ENCODE measurements around the gene BAZ2B. TPM values are rescaled to one million over a fixed set of nuclear protein-coding genes. Genes with fewer than 3 reads are reported as not detected.

The BAZ2B gene
- total RNA-seq, 1 experiment from 2014 or later: 54.9 TPM

DNA sequence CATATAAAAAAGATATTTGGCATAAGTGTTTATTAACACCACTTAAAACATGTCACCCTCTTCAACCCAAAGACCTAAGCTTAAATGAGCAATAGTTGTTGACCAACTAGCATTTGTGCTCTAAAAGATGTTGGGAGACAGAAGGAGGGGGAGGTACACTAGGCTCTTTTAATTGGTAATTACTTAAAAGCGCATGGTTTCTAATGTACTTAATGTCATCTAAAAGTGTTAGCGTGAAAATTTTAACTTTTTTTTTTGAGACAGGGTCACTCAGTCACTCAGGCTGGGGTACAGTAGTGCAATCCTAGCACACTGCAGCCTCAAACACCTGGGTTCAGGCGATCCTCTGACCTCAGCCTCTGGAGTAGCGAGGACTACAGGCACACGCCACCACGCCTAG, 335.3 kb downstream of the BAZ2B start:
- Mint-ChIP-seq H3K4me3 (no peak overlapping the region), H3K9me3 (no peaks in the 10 kb centered on the region), H3K4me1 (peaks cover 9 to 11% of the 10 kb centered on the region in 2 experiments), H3K36me3 (ENCODE audit: insufficient read depth in 1 of 3, low read depth in 3 of 3) (peaks cover 0 to 18% (median 0%) of the 10 kb centered on the region in 3 experiments; a peak in 2 of 7 replicates), H3K27me3 (ENCODE audit: low read depth) (no peaks in the 10 kb centered on the region; the same call in 1 of the 2 replicates), H3K27ac (no peak overlapping the region)
- Histone ChIP-seq H3K9me3 (ENCODE audit: control insufficient read depth, low read depth, low read length) (no peaks in the 10 kb centered on the region), H3K23me2 (ENCODE audit: insufficient read length, low read depth, low read length, poor library complexity, severe bottlenecking) (no peaks in the 10 kb centered on the region), H3K4ac (ENCODE audit: low read depth, low read length) (no peak overlapping the region), H2BK120ac (ENCODE audit: low read depth, low read length, poor library complexity, severe bottlenecking) (no peak overlapping the region), H3K27ac (ENCODE audit: insufficient read length, low read depth, low read length) (no peak overlapping the region), H2BK20ac (ENCODE audit: low read depth, low read length, poor library complexity, severe bottlenecking) (no peak overlapping the region), H3K14ac (ENCODE audit: insufficient read depth, low read length) (no peak overlapping the region), H3K27me3 (ENCODE audit: insufficient read depth, low read length) (no peaks in the 10 kb centered on the region), H3T11ph (ENCODE audit: low read length) (no peak overlapping the region), H2AFZ (ENCODE audit: low read length) (no peak overlapping the region), H3K9ac (ENCODE audit: extremely low read depth, insufficient read length, low read length) (no peak overlapping the region), H2BK12ac (ENCODE audit: insufficient read length, low read depth, low read length) (no peak overlapping the region), H4K91ac (ENCODE audit: insufficient read length, low read depth, low read length) (no peak overlapping the region), H4K8ac (replicated peaks; ENCODE audit: insufficient read length, low read depth, low read length) (no peak overlapping the region), H3K4me2 (ENCODE audit: insufficient read depth, insufficient read length, low read length) (no peak overlapping the region), H3K56ac (ENCODE audit: insufficient read length, low read depth, low read length) (no peak overlapping the region), H4K5ac (ENCODE audit: insufficient read length, low read depth, low read length) (no peak overlapping the region), H2BK5ac (ENCODE audit: insufficient read length, low read length) (no peak overlapping the region), H3K23ac (ENCODE audit: insufficient read length, low read depth, low read length) (no peak overlapping the region), H3K4me1 (ENCODE audit: insufficient read depth, low read length) (no peaks in the 10 kb centered on the region), H3K18ac (ENCODE audit: insufficient read length, low read depth, low read length) (no peak overlapping the region), H2AK5ac (ENCODE audit: insufficient read length, low read length) (no peak overlapping the region), H4K20me1 (ENCODE audit: control insufficient read depth, insufficient read depth, insufficient read length) (no peaks in the 10 kb centered on the region), H3K79me2 (ENCODE audit: insufficient read depth, low read length) (no peaks in the 10 kb centered on the region), H3K79me1 (ENCODE audit: insufficient read depth, low read depth, low read length, poor library complexity, severe bottlenecking) (no peaks in the 10 kb centered on the region), H2BK15ac (ENCODE audit: low read depth, low read length) (no peak overlapping the region)
- DNase-seq: no peak
- no CpG with 5 or more reads among the region's 6 CpGs for WGBS (ENCODE audit: extremely low coverage, insufficient read length, low lambda C conversion rate)
- no peak for TF ChIP-seq CTCF (conservative IDR thresholded peaks at IDR 0.05)

Data from H9 (cell line).